Measurements from ENCODE around the gene KCNH5.

DNA sequence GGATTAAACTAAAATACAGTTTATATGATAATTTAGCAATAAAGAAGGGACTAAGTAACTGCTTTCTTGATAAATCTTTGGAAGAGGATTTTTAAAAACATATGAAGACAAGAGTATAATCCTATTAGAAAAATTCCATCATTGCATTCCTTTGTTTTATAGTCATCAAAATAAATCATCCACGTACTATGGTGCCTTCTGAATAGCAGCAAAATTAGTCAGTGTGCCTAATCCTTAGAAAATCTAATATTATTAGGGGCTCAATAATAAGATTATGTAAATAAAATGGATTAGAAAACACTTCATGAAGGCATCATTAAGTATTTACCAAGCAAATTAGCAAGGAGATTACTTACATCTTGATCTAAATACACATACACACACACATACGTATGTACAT lies 102.1 kb downstream of the KCNH5 start:
- TF ChIP-seq CTCF (IDR thresholded peaks at IDR 0.05) (no peak), POLR2AphosphoS5 (IDR thresholded peaks at IDR 0.05) (no peak)

Data from upper lobe of left lung (tissue), 4 donors.